GM12872 (cell line): ENCODE measurements around the gene B3GALT2.

Source experiments
- CTCF ChIP-seq: IDR thresholded peaks from 3 replicates; pipeline ENCODE4 v1.5.1; 2011; ENCODE audit warnings: low read depth, mild to moderate bottlenecking, low read length, moderate library complexity; ENCODE audit not compliant: insufficient read depth

The B3GALT2 gene

GRCh38 chr1:193190096-193190744 lies 3.8 kb upstream of the B3GALT2 start:
- peak; percentile 30; the same call in 2 of the 3 replicates for TF ChIP-seq CTCF

GRCh38 chr1:193189442-193190095 lies 3.2 kb upstream of the B3GALT2 start:
- no peak for TF ChIP-seq CTCF

GRCh38 chr1:193187114-193187513 lies 701 bp upstream of the B3GALT2 start:
- no peak for TF ChIP-seq CTCF

- TF ChIP-seq CTCF, result no peak
Observed at GRCh38 chr1:193185211-193185610, 1.2 kb downstream of the B3GALT2 start.

- TF ChIP-seq CTCF, result no peak
Observed at GRCh38 chr1:193184776-193185175, 1.6 kb downstream of the B3GALT2 start.

GRCh38 chr1:193183019-193183627 lies 3.3 kb downstream of the B3GALT2 start:
- peak; percentile 64 for TF ChIP-seq CTCF

GRCh38 chr1:193181985-193182384 lies 4.4 kb downstream of the B3GALT2 start:
- no peak for TF ChIP-seq CTCF
